Liver (tissue), 9 donors: Measurements from ENCODE around the gene ABCC8. TPM values are rescaled to one million over a fixed set of nuclear protein-coding genes. Genes with fewer than 3 reads are reported as not detected.

Source experiments
- DNase-seq: peaks from one replicate; pipeline ENCODE4 v3.0.0-alpha.2; 2017; ENCODE audit warnings: low spot score
- H3K27ac ChIP-seq, 2 donors: one replicate each; pipeline ENCODE4 v1.7.0; 2013; ENCODE audit warnings: inconsistent platforms in 2 of 2, low read length in 2 of 2, control low read depth in 1 of 2, low read depth in 1 of 2, mild to moderate bottlenecking in 1 of 2
- H3K27me3 ChIP-seq, 4 donors: one replicate each; pipeline versions ENCODE4 v1.6.1 to v1.7.0; 2013; ENCODE audit warnings: low read length in 3 of 4, inconsistent platforms in 1 of 4, mild to moderate bottlenecking in 1 of 4, moderate library complexity in 1 of 4; ENCODE audit not compliant: control insufficient read depth in 4 of 4, insufficient read depth in 4 of 4
- H3K36me3 ChIP-seq, 4 donors: one replicate each; pipeline versions ENCODE4 v1.6.1 to v1.7.0; 2013; ENCODE audit warnings: low read length in 3 of 4, mild to moderate bottlenecking in 3 of 4, low read depth in 1 of 4, moderate library complexity in 1 of 4; ENCODE audit not compliant: control insufficient read depth in 4 of 4, insufficient read depth in 3 of 4
- H3K4me1 ChIP-seq, 4 donors: one replicate each; pipeline versions ENCODE4 v1.6.1 to v1.7.0; 2013; ENCODE audit warnings: low read length in 3 of 4, mild to moderate bottlenecking in 3 of 4, moderate library complexity in 1 of 4; ENCODE audit not compliant: control insufficient read depth in 4 of 4, insufficient read depth in 4 of 4
- H3K4me3 ChIP-seq, 3 donors: one replicate each; pipeline versions ENCODE4 v1.6.1 to v1.7.0; 2013; ENCODE audit warnings: low read length in 3 of 3, control low read depth in 1 of 3, low read depth in 1 of 3, mild to moderate bottlenecking in 1 of 3
- H3K9ac ChIP-seq, 2 donors: one replicate each; pipeline ENCODE4 v1.7.0; 2013; ENCODE audit warnings: low read length in 2 of 2, mild to moderate bottlenecking in 2 of 2, moderate library complexity in 2 of 2, control low read depth in 1 of 2, low read depth in 1 of 2
- H3K9me3 ChIP-seq, 4 donors: one replicate each; pipeline versions ENCODE4 v1.6.1 to v1.7.0; 2013; ENCODE audit warnings: low read length in 3 of 4; ENCODE audit not compliant: control insufficient read depth in 4 of 4
- ATF3 ChIP-seq: IDR thresholded peaks from 2 replicates; pipeline ENCODE4 v1.6.1; 2016; ENCODE audit warnings: antibody characterized with exemption
- CTCF ChIP-seq: fragments of 150-350 bp; IDR thresholded peaks from 2 replicates; pipeline ENCODE4 v1.5.1; 2017; ENCODE audit warnings: improper control_type of control experiment, low read depth, low read length; ENCODE audit not compliant: missing input control
- GABPA ChIP-seq, 2 donors: IDR thresholded peaks in 1 of 2; conservative IDR thresholded peaks in 1 of 2; 2 replicates each; pipeline ENCODE4 v1.6.1; 2016; ENCODE audit warnings: antibody characterized with exemption in 2 of 2, mild to moderate bottlenecking in 1 of 2, moderate library complexity in 1 of 2
- HNF4A ChIP-seq, 2 donors: conservative IDR thresholded peaks; 2 replicates each; pipeline ENCODE4 v1.6.1; 2016; ENCODE audit warnings: antibody characterized with exemption in 2 of 2, mild to moderate bottlenecking in 2 of 2
- HNF4G ChIP-seq: IDR thresholded peaks from 2 replicates; pipeline ENCODE4 v1.6.1; 2016; ENCODE audit warnings: antibody characterized with exemption
- JUND ChIP-seq, 2 donors: IDR thresholded peaks; 2 replicates each; pipeline ENCODE4 v1.6.1; 2016; ENCODE audit warnings: antibody characterized with exemption in 2 of 2
- MAX ChIP-seq: IDR thresholded peaks from 2 replicates; pipeline ENCODE4 v1.6.1; 2016; ENCODE audit warnings: antibody characterized with exemption
- NR2F2 ChIP-seq: IDR thresholded peaks from 2 replicates; pipeline ENCODE4 v1.6.1; 2016; ENCODE audit warnings: antibody characterized with exemption
- RAD21 ChIP-seq, 2 donors: IDR thresholded peaks; 2 replicates each; pipeline ENCODE4 v1.6.1; 2016; ENCODE audit warnings: antibody characterized with exemption in 2 of 2, mild to moderate bottlenecking in 2 of 2
- REST ChIP-seq: IDR thresholded peaks from 2 replicates; pipeline ENCODE4 v1.6.1; 2016; ENCODE audit warnings: antibody characterized with exemption, mild to moderate bottlenecking
- RXRA ChIP-seq, 2 donors: IDR thresholded peaks; 2 replicates each; pipeline ENCODE4 v1.6.1; 2017 to 2018; ENCODE audit warnings: antibody characterized with exemption in 2 of 2, mild to moderate bottlenecking in 1 of 2
- SP1 ChIP-seq: IDR thresholded peaks from 2 replicates; pipeline ENCODE4 v1.6.1; 2018; ENCODE audit warnings: antibody characterized with exemption, mild to moderate bottlenecking
- TAF1 ChIP-seq: conservative IDR thresholded peaks from 2 replicates; pipeline ENCODE4 v1.6.1; 2016; ENCODE audit warnings: antibody characterized with exemption, mild to moderate bottlenecking
- YY1 ChIP-seq: IDR thresholded peaks from 2 replicates; pipeline ENCODE4 v1.6.1; 2016; ENCODE audit warnings: antibody characterized with exemption, mild to moderate bottlenecking
- ZBTB33 ChIP-seq: IDR thresholded peaks from 2 replicates; pipeline ENCODE4 v1.6.1; 2016; ENCODE audit warnings: antibody characterized with exemption
- WGBS: extraction: QIAGEN DNeasy Blood & Tissue Kit; methylation state at CpG from one replicate; pipeline ENCODE4 v1.1.7; 2013; 5-methylcytosine and 5-hydroxymethylcytosine counted together
- polyA plus RNA-seq, 2 donors: library from polyadenylated mRNA; stranded (reverse) in 1 of 2; unstranded in 1 of 2; fragments of 200-250 nt in 1 of 2; fragments of >200 nt in 1 of 2; fragmentation: Nextera tagmentation in 1 of 2; extraction: Ambion mirVana in 1 of 2; gene quantifications; one replicate each; pipeline versions ENCODE4 v1.2.1 to v1.2.3, GENCODE V29; 2013 to 2015
- total RNA-seq, 2 donors: library from RNA; depleted of rRNA; stranded (reverse); fragments of >200 nt; gene quantifications; one replicate each; pipeline ENCODE4 v1.2.3, GENCODE V29; 2014
- donor health status: healthy.
- donor health status: healthy.
- donor health status: healthy.
- donor health status: healthy.
- donor health status: healthy.

Gene ABCC8
- total and polyA plus RNA-seq, 4 donors, result 0.16 to 0.25 TPM; not detected in 2

GRCh38 chr11:17515443-17516176 lies 39.0 kb upstream of the ABCC8 start:
- no peak overlapping the region for H3K9ac ChIP-seq
- no peaks in the 10 kb centered on the region for H3K4me1 ChIP-seq
- H3K27ac ChIP-seq, result no peak overlapping the region
- H3K9me3 ChIP-seq, result no peaks in the 10 kb centered on the region
- no peak overlapping the region for H3K4me3 ChIP-seq
- DNase-seq, result no peak
- TF ChIP-seq SP1 (no peak), HNF4A (conservative IDR thresholded peaks at IDR 0.05) (no peak), MAX (no peak), ZBTB33 (no peak), HNF4G (no peak), CTCF (no peak)
- 79% methylated on average over 5 of the region's 5 CpGs for WGBS
- H3K27me3 ChIP-seq, result no peaks in the 10 kb centered on the region
- H3K36me3 ChIP-seq, result no peaks in the 10 kb centered on the region

GRCh38 chr11:17514476-17514875 lies 37.8 kb upstream of the ABCC8 start:
- TF ChIP-seq ATF3, result no peak
- TF ChIP-seq GABPA (IDR thresholded peaks at IDR 0.05 in 1 of 2, conservative IDR thresholded peaks at IDR 0.05 in 1 of 2), result no peak
- no peak for TF ChIP-seq RXRA (IDR thresholded peaks at IDR 0.05)
- no peak for TF ChIP-seq HNF4G
- TF ChIP-seq YY1, result no peak
- TF ChIP-seq SP1, result no peak
- no peak for TF ChIP-seq TAF1
- TF ChIP-seq HNF4A (conservative IDR thresholded peaks at IDR 0.05), result no peak
- TF ChIP-seq ZBTB33, result no peak
- TF ChIP-seq REST, result no peak
- TF ChIP-seq NR2F2, result no peak
- no peak for TF ChIP-seq RAD21 (IDR thresholded peaks at IDR 0.05)
- no peak for TF ChIP-seq MAX
- no peak for TF ChIP-seq JUND (IDR thresholded peaks at IDR 0.05)
- Histone ChIP-seq H3K9ac (no peak overlapping the region), H3K4me1 (no peaks in the 10 kb centered on the region), H3K9me3 (no peaks in the 10 kb centered on the region), H3K27ac (no peak overlapping the region), H3K4me3 (no peak overlapping the region), H3K36me3 (no peaks in the 10 kb centered on the region), H3K27me3 (no peaks in the 10 kb centered on the region)
- no peak for DNase-seq
- WGBS, result 81% methylated on average over 4 of the region's 4 CpGs
